ENCODE data around the gene PLP2.

PLP2 gene

DNA sequence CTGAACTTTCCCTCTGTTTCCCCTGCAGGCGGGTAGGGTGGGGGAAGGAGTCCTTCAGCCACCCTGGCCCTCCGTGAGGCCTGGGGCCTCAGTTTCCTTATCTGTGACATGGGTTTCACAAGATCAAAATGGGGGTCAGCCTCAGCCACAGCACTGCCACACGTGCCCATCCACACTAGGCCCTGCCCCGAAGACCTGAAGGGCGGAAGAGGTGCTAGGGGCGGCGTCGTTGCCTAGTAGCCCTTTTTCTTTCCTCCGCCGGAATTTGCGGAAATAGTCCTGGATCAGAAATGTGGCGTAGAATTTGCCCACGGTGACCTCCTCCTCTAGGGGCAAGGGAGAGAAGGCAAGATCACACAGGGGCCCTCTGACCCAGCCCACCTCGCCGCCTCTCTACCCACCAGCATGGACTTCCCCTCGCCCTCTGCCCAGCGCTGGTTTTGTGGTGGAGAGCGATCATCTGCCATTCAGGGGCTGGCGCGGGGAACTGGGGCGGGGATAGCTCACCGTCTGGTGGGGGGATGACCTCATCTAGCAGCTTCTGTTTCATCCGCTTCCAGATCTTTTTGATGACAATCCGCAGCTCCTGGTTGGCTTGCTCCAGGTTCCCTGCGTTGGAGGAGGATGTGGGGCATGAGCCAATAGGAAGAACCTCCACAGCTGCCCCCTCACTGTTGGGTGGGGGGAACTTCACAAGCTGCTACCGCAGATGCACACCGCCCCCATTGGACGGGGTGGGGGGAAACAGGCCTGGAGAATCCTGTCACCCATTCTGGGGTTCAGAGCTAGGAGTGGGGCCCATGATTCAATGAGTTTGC, 37.9 kb downstream of the PLP2 start:
- no peak for DNase-seq (ENCODE audit: low read depth)

GRCh38 chrX:49210406-49210805, 38.7 kb downstream of the PLP2 start:
- no peak for DNase-seq (ENCODE audit: low read depth)

DNA sequence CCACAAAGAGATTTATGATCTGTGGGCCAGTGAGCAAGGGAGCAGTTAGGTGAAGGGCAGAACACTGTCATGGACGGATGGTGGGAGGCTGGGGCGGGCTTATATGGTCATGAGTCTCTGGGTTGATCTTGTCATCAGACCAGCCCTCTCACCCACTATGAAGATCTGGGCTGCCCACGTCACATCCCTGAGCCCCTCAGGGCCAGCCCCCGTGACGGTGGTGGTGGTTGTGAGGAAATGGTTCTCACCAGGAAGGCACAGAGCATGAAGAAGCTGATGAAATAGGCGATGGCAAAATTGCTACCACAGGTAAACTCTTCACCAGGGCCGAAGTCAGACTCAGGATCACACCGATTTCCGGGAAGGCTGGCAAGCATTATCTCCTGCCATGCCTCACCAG, 39.4 kb downstream of the PLP2 start:
- no peak for DNase-seq (ENCODE audit: low read depth)

GRCh38 chrX:49212209-49212608, 40.5 kb downstream of the PLP2 start:
- no peak for DNase-seq (ENCODE audit: low read depth)

DNA sequence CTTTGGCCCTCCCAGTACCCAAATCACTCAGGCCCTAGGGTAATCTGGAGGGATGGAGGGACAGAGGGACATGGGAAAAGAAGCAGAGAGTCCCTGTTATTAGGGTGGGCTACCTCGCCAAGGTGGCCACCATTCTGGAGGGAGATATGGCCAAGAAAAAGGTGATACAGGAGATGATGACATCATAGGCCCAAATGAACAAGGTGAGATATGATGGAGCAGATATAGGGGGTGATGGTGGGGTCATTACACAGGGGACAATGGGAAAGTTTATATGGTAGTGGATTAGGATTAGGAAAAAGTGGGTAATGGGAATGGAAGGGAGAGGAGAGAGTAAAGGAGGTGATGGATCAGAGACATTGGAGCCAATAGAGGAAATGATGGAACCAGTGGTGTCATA, 41.2 kb downstream of the PLP2 start:
- no peak for DNase-seq (ENCODE audit: low read depth)

GRCh38 chrX:49214416-49214815, 42.7 kb downstream of the PLP2 start:
- no peak for DNase-seq (ENCODE audit: low read depth)

DNA sequence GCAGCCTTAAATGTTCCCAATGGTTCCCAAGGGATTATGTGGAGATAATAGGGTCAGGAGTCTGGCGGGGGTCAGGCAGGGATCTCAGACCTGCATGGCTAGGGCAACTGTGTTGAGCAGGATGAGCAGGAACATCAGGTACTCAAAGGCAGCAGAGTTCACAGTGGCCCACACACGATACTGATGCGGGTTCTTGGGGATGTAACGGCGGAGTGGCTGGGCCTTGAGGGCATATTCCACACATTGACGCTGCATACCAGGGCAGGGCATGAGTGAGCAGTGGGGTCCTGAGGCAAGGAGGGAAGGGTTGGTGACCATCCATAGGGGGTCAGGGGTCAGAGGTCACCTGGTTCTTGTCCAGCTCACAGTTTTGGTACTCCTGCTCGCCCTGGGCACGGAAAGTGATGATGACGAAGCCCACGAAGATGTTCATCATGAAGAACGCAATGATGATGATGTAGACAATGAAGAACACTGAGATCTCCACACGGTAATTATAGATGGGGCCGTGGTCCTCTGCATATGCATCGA, 43.4 kb downstream of the PLP2 start:
- DNase-seq (ENCODE audit: low read depth), result no peak

DNA sequence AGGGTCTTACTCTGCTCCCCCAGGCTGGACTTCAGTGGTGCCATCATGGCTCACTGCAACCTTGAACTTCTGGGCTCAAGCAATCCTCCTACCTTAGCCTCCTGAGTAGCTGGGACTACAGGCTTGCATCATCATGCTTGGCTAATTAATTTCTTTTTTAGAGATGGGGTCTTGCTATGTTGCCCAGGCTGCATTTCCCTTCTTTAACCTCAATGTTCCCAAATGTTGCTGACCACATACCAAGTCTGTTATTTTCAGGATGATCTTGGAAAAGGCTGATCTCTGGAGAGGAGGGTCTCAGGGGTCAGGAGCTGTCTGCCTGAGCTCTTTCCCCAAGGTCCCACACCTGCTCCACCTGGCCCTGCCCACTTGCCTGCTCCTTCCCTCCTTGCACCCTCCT, 48.4 kb downstream of the PLP2 start:
- DNase-seq (ENCODE audit: low read depth), result no peak

GRCh38 chrX:49221868-49222267, 50.2 kb downstream of the PLP2 start:
- DNase-seq (ENCODE audit: low read depth), result no peak
